GM21515 (cell line): Measurements from ENCODE around the gene ACSL3.
"Not testable (repeated sequence)": the region's sequence is repeated elsewhere in the genome, so short reads cannot be mapped to it uniquely, and the experiment has no call there.

Experiments
- ATAC-seq: cut with Tn5 transposase; IDR thresholded peaks from one replicate; pipeline ENCODE4 v1.9.1; 2021; ENCODE audit not compliant: unreplicated experiment

The ACSL3 gene

GRCh38 chr2:222907790-222908441, 47.1 kb downstream of the ACSL3 start:
- no peak for ATAC-seq

DNA sequence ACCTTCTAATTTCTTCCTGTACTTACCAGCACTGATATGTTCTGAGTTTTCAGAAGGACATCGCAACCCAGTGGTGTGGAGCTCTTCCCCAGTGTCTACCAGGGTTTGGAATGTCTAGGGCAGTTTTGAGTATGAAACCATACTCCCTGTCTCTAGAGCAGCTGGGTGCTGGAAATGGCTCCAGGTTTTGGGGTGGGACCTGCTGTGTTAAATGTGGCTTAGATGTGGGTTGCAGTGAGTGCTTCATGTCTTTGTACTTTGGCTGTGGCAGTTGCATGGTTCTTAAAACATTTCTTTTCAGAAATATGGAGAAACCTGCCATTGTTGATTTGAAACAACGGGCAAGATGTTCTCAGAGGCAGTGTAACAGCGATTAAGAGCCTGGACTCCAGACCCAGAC, 48.5 kb downstream of the ACSL3 start:
- no peak for ATAC-seq

DNA sequence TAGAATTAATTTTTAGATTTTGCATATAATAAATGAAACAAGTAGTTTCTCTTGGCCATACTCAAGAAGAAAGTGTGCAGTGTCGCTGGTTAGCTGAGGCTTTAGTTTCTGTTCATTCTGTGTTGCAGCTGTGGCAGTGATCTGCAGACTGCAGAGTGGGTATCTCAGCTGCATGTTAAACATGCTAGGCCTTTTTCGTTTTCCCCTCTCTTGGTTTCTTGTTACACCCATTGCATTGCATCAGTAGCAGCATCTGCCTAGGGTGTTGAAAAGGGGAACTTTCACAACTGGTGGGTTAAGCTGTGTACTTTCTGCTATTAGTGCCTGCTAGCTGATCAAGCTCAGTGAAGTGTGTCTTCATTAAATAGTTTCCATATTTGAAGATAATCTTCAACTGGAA, 51.3 kb downstream of the ACSL3 start:
- ATAC-seq: peak; percentile 99

DNA sequence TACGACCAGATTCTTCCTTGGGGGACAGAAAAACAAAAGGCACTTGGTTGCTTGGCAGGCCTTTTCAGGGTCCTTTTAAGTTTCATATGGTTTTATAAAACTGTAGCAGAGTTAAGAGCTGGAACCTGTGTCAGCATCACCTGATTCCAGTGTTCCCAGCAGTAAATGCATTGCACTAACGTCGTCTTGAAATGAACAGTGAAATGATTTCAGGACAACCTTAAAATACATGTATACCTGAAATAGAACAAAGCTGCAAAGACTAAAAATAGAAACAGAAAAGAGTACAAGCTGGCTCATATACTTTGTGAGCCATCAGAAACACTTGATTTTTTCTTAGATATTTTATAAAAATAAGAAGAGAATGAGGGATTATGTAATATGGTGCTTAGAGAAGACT, 51.9 kb downstream of the ACSL3 start:
- ATAC-seq: no peak

DNA sequence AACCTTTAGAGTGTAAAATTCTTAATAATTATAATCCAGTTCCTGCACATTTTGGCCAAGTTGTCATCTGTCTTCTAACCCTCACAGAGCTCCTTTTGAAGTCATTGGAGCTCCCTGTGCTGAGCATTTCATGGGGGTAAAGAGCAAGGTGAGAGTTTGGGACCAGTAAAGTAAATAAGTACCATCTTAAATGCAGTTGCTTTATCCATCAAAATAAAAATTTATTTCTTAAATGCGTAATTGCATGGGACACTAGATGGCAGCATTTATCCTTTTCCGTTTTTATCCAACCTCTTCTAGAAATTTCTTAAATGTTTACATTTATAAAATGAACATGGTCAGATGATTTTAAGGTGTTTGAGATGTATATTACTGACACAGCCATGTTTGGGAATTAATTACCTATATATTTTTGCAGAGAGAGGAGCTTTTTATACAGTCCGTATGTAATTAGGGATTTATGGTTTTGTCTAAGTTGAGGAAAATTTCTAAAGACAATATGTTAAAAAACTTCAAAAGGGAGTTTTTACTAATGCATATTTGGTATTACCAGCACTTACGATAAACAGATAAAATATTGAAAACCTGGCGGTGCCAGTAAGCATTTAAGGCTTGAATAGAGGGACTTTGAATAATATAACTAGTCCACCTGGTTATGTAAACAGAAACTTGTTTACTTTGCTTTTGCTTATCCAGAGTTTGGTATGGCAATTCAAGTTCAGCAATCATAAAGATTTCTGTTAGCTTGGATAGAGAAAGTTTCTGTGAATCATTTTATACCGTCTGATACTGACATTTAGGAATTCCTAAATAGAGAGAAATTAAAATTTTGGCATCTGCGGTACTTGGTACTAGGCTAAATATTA, 54.5 kb downstream of the ACSL3 start:
- no peak for ATAC-seq

GRCh38 chr2:222916229-222917197, 55.7 kb downstream of the ACSL3 start:
- ATAC-seq: no peak

GRCh38 chr2:222917212-222917611, 56.4 kb downstream of the ACSL3 start:
- ATAC-seq: not testable (repeated sequence)

DNA sequence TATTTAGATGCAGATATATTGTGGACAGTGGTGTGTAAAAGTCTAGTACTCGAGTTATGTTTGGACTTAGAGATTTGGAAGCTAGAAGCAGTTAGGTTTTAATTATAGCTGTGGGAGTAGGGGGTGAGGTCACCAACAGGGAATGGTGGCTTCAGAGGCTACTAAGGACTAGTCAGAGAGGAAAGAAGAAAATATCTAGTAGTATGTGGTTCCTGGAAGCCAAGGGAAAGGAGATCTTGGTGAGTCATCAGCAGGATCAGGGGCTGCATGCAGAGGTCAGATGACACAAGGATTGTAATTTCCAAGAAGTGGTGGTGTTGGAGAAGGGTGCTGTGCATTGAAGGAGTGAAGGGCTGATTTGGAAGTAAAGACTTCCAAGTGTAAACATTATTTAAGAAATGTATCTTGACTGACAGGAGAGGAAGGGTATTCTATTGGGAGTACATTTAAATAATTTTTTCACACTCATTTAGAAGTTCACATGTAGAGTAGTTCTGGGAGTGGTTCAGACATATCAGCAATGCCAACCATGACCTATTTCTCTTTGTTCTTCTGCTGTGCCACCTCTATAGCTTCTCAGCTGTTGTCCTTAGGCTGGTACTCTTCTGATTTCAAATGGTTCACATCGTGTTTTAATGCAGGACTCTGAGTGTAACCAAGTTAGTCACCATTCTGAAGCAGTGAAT, 59.1 kb downstream of the ACSL3 start:
- no peak for ATAC-seq

GRCh38 chr2:222920657-222921186, 59.9 kb downstream of the ACSL3 start:
- ATAC-seq: no peak

GRCh38 chr2:222922019-222922800, 61.4 kb downstream of the ACSL3 start:
- no peak for ATAC-seq

- ATAC-seq: no peak
Observed at GRCh38 chr2:222926915-222927314, 66.1 kb downstream of the ACSL3 start.

DNA sequence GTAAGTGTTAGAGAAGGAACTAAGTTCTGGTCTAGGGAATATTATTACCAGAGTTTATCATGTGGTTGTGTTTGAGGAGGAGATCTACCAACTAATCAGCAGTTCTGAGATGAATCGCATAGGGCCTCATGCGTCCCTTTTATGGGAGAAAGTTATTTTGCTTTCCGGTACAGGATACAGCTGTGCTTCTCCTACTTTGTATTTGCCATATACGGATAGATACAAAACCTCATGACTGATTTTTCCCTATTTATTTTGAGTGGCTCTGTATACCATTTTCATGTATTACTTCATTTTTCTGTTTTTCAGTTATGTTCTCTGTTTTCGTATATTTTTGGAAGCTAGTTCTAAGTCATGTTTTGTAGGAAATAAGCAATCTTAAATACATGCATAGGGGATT, 66.8 kb downstream of the ACSL3 start:
- ATAC-seq: no peak

- no peak for ATAC-seq
Observed at GRCh38 chr2:222928335-222928734, 67.5 kb downstream of the ACSL3 start.

- ATAC-seq: no peak
Observed at GRCh38 chr2:222930862-222931261, 70.0 kb downstream of the ACSL3 start.

GRCh38 chr2:222931659-222932058, 70.8 kb downstream of the ACSL3 start:
- ATAC-seq: no peak

- ATAC-seq: no peak
Observed at GRCh38 chr2:222933458-222933857, 72.6 kb downstream of the ACSL3 start.

- no peak for ATAC-seq
Observed at GRCh38 chr2:222935688-222936298, 75.0 kb downstream of the ACSL3 start.

- no peak for ATAC-seq
Observed at GRCh38 chr2:222936705-222937104, 75.9 kb downstream of the ACSL3 start.

GRCh38 chr2:222938327-222938726, 77.5 kb downstream of the ACSL3 start:
- ATAC-seq: no peak
